Neural progenitor cell (in vitro differentiated cells): ENCODE results near the gene B3GALT4. TPM values are rescaled to one million over a fixed set of nuclear protein-coding genes. Genes with fewer than 3 reads are reported as not detected.

Experiments used
- DNase-seq: peaks from one replicate; pipeline ENCODE4 v3.0.0-alpha.2; 2016; ENCODE audit warnings: low spot score
- H2AFZ ChIP-seq: fragments of 200-600 bp; sonication (generic); replicated peaks from 2 replicates; pipeline ENCODE4 v1.6.1; 2016; ENCODE audit warnings: antibody characterized with exemption
- H3F3A ChIP-seq: fragments of 200-600 bp; sonication (generic); 2 replicates; pipeline ENCODE4 v1.6.1; 2016; ENCODE audit warnings: antibody characterized with exemption, low read depth
- H3K27ac ChIP-seq: fragments of 200-600 bp; sonication (generic); 2 replicates; pipeline ENCODE4 v1.5.1; 2016; ENCODE audit warnings: mild to moderate bottlenecking
- H3K27me3 ChIP-seq: fragments of 200-600 bp; sonication (generic); 2 replicates; pipeline ENCODE4 v1.6.1; 2016; ENCODE audit warnings: mild to moderate bottlenecking, moderate library complexity
- H3K36me3 ChIP-seq: fragments of 200-600 bp; sonication (generic); 2 replicates; pipeline ENCODE4 v1.5.1; 2016
- H3K4me1 ChIP-seq: fragments of 200-600 bp; sonication (generic); 2 replicates; pipeline ENCODE4 v1.6.1; 2016; ENCODE audit warnings: mixed run types
- H3K4me2 ChIP-seq: fragments of 200-600 bp; sonication (generic); 2 replicates; pipeline ENCODE4 v1.6.1; 2016
- H3K4me3 ChIP-seq: fragments of 200-600 bp; sonication (generic); 2 replicates; pipeline ENCODE4 v1.5.1; 2016
- H3K79me2 ChIP-seq: fragments of 200-600 bp; sonication (generic); 2 replicates; pipeline ENCODE4 v1.6.1; 2016; ENCODE audit warnings: low read depth
- H3K9ac ChIP-seq: fragments of 200-600 bp; sonication (generic); 2 replicates; pipeline ENCODE4 v1.6.1; 2016
- H3K9me3 ChIP-seq: fragments of 200-600 bp; sonication (generic); 2 replicates; pipeline ENCODE4 v1.5.1; 2016; ENCODE audit warnings: low read depth
- H4K20me1 ChIP-seq: fragments of 200-600 bp; sonication (generic); 2 replicates; pipeline ENCODE4 v1.6.1; 2016; ENCODE audit warnings: low read depth
- H3K27ac Mint-ChIP-seq: 3 replicates; pipeline ENCODE4 v1.8.0; 2021; ENCODE audit warnings: mixed read lengths
- H3K27me3 Mint-ChIP-seq: 2 replicates; pipeline ENCODE4 v1.8.0; 2022; ENCODE audit warnings: low read depth, mild to moderate bottlenecking, inconsistent platforms, moderate library complexity, mixed read lengths; ENCODE audit not compliant: insufficient read depth
- H3K36me3 Mint-ChIP-seq: 3 replicates; pipeline ENCODE4 v1.8.0; 2021; ENCODE audit warnings: mixed read lengths
- H3K4me1 Mint-ChIP-seq: 3 replicates; pipeline ENCODE4 v1.8.0; 2021; ENCODE audit warnings: mixed read lengths
- H3K4me3 Mint-ChIP-seq: 3 replicates; pipeline ENCODE4 v1.8.0; 2021; ENCODE audit warnings: mild to moderate bottlenecking, moderate library complexity, mixed read lengths
- H3K9me3 Mint-ChIP-seq: 3 replicates; pipeline ENCODE4 v1.8.0; 2020; ENCODE audit warnings: mixed read lengths
- EZH2 ChIP-seq: fragments of 200-600 bp; sonication (generic); IDR thresholded peaks from 2 replicates; pipeline ENCODE4 v1.6.1; 2017; ENCODE audit warnings: antibody characterized with exemption, mild to moderate bottlenecking, moderate library complexity
- EZH2phosphoT487 ChIP-seq: fragments of 200-600 bp; sonication (generic); IDR thresholded peaks from 2 replicates; pipeline ENCODE4 v1.6.1; 2017; ENCODE audit warnings: antibody characterized with exemption
- total RNA-seq: library from RNA; depleted of rRNA; stranded (reverse); fragments of >200 nt; gene quantifications from 2 replicates; pipeline ENCODE4 v1.2.3, GENCODE V29; 2015; ENCODE audit warnings: low replicate concordance
- TF ChIP-seq, protein P1 (sequence below): fragments of 200-600 bp; sonication (generic); IDR thresholded peaks from 2 replicates; pipeline ENCODE4 v1.5.1; 2017; ENCODE audit warnings: antibody characterized with exemption, mild to moderate bottlenecking

B3GALT4 gene
- total RNA-seq, 1 donor from 2014 or later = 1.1 TPM

DNA sequence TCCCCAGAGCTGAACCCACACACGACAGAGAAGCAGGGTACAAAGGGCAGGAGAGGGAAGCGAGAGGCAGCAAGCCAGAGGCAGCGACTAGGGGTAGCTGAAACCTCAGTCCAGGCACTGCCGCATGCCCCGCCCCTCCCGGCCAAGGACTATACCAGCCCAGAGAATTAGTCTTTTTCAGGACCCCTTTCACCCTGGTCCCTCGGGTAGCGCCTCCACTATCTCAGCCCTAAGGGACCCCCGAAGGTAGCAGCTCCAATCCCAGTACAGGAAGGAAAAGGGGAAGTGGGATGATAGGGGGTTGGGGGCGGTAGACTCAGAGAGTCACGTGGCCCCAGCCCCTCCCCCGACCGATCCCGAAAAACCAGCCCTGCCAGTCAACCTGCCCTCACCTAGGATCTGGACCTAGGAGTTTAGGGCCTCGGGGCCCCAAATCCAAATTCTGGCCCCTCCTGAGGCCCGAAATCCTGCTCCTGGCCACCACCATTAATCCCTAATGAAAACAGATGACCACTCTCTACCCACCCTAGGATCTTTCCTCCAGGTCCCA is 20.6 kb downstream of the B3GALT4 start:
- no peaks in the 10 kb centered on the region for H3K27me3 ChIP-seq
- no peak overlapping the region for H3K27ac ChIP-seq
- peak overlapping the region; percentile 99 for H3K4me3 Mint-ChIP-seq
- peak overlapping the region; percentile 90 for H3K4me3 ChIP-seq
- peak overlapping the region; percentile 69 for H3K27ac Mint-ChIP-seq
- H2AFZ ChIP-seq = peak overlapping the region; percentile 75
- peaks cover 5% of the 10 kb centered on the region for H3K4me1 ChIP-seq
- H3K9me3 Mint-ChIP-seq = no peaks in the 10 kb centered on the region
- peaks cover 29% of the 10 kb centered on the region for H3K4me1 Mint-ChIP-seq
- TF ChIP-seq, protein P1, sequence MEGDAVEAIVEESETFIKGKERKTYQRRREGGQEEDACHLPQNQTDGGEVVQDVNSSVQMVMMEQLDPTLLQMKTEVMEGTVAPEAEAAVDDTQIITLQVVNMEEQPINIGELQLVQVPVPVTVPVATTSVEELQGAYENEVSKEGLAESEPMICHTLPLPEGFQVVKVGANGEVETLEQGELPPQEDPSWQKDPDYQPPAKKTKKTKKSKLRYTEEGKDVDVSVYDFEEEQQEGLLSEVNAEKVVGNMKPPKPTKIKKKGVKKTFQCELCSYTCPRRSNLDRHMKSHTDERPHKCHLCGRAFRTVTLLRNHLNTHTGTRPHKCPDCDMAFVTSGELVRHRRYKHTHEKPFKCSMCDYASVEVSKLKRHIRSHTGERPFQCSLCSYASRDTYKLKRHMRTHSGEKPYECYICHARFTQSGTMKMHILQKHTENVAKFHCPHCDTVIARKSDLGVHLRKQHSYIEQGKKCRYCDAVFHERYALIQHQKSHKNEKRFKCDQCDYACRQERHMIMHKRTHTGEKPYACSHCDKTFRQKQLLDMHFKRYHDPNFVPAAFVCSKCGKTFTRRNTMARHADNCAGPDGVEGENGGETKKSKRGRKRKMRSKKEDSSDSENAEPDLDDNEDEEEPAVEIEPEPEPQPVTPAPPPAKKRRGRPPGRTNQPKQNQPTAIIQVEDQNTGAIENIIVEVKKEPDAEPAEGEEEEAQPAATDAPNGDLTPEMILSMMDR = no peak
- no peak for TF ChIP-seq EZH2
- TF ChIP-seq EZH2phosphoT487 = no peak
- peaks cover 30% of the 10 kb centered on the region for H3K79me2 ChIP-seq
- H3K36me3 Mint-ChIP-seq = peaks cover 5% of the 10 kb centered on the region
- peaks cover 5% of the 10 kb centered on the region for H3K27me3 Mint-ChIP-seq
- H3K4me2 ChIP-seq = peak overlapping the region; percentile 86
- peak; percentile 78 for DNase-seq
- H3F3A ChIP-seq = peaks cover 33% of the 10 kb centered on the region
- no peaks in the 10 kb centered on the region for H3K9me3 ChIP-seq
- H3K36me3 ChIP-seq = no peaks in the 10 kb centered on the region
- H3K9ac ChIP-seq = no peak overlapping the region
- H4K20me1 ChIP-seq = peaks cover 20% of the 10 kb centered on the region

DNA sequence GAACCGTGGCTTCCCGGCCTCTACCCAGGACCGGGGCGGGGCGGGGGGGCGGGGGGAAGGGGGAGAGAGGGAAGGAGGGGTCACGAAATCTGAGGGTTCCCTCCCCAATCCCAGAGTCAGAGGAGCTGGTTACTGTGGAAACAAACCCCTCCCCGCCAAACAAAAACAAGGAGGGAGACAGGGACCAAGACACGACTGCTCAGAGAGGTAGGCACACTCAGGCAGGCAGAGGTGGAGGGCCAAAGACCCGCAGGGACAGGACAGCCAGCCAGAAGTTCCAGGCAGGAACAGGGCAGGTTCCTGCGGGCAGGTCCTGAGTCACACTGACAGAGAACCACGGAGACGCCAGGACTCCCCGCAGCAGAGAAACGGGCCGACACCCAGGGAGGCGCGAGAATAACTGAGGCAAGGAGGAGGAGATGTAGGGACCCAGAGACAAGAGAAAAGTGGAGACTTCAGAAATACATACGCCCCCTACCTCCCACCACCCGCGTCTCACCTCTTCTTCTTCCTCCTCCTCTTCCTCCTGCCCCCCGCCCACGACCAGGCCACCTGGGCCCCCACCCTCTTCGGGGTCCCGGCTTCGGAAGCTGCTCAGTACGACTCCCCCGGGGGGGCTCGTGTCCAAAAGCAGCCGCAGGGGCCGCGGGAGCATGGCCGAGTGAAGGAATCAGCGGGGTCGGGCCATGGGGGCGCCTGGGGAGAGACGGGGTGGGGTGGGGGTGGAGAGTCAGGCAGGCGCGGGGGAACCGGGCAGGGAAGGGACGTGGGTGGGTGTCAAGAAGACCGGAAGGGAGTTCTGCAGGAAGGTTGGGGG is 21.2 kb downstream of the B3GALT4 start:
- no peak for TF ChIP-seq EZH2phosphoT487
- TF ChIP-seq, protein P1 = peak; percentile 34
- no peak overlapping the region for H3K27ac ChIP-seq
- H3K9me3 ChIP-seq = no peaks in the 10 kb centered on the region
- Mint-ChIP-seq H3K4me3 (peak overlapping the region; percentile 99), H3K4me1 (peaks cover 29% of the 10 kb centered on the region), H3K27ac (peak overlapping the region; percentile 99), H3K27me3 (peaks cover 5% of the 10 kb centered on the region), H3K36me3 (peaks cover 5% of the 10 kb centered on the region), H3K9me3 (no peaks in the 10 kb centered on the region)
- H3K4me3 ChIP-seq = peak overlapping the region; percentile 90
- peaks cover 5% of the 10 kb centered on the region for H3K4me1 ChIP-seq
- no peaks in the 10 kb centered on the region for H3K36me3 ChIP-seq
- H3F3A ChIP-seq = peaks cover 33% of the 10 kb centered on the region
- H3K27me3 ChIP-seq = no peaks in the 10 kb centered on the region
- peak overlapping the region; percentile 45 for H3K9ac ChIP-seq
- H4K20me1 ChIP-seq = peaks cover 22% of the 10 kb centered on the region
- peaks cover 37% of the 10 kb centered on the region for H3K79me2 ChIP-seq
- peak; percentile 86 for DNase-seq
- H2AFZ ChIP-seq = peak overlapping the region; percentile 75
- H3K4me2 ChIP-seq = peak overlapping the region; percentile 86

- Histone ChIP-seq H3K4me1 (peaks cover 5% of the 10 kb centered on the region), H3K4me3 (peak within 1 kb of the TSS; percentile 90), H3K36me3 (no peaks in the 10 kb centered on the region), H3K27ac (peak within 1 kb of the TSS; percentile 95), H3K9me3 (no peaks in the 10 kb centered on the region), H2AFZ (peak within 1 kb of the TSS; percentile 84), H3K27me3 (no peaks in the 10 kb centered on the region), H3F3A (peaks cover 33% of the 10 kb centered on the region), H4K20me1 (peaks cover 26% of the 10 kb centered on the region), H3K4me2 (peak within 1 kb of the TSS; percentile 86), H3K9ac (peak within 1 kb of the TSS; percentile 68), H3K79me2 (peaks cover 39% of the 10 kb centered on the region)
- Mint-ChIP-seq H3K4me3 (peak within 1 kb of the TSS; percentile 99), H3K9me3 (no peaks in the 10 kb centered on the region), H3K27ac (peak within 1 kb of the TSS; percentile 99), H3K4me1 (peaks cover 29% of the 10 kb centered on the region), H3K27me3 (peaks cover 5% of the 10 kb centered on the region), H3K36me3 (peaks cover 8% of the 10 kb centered on the region)
- peak; percentile 60 for DNase-seq
- TF ChIP-seq EZH2 = no peak
- TF ChIP-seq, protein P1 = no peak
- no peak for TF ChIP-seq EZH2phosphoT487
These were observed 21.9 kb downstream of the B3GALT4 start, which contains the start of gene RGL2 for GRCh38 chr6:33298773-33299236. TSS of gene RGL2 (minus strand) at chr6:33298942. CDS start at chr6:33298610, 332 bp downstream.
